Subcutaneous abdominal adipose tissue (tissue), 5 donors: Measurements from ENCODE around the gene LYZL1.

Source experiments
- H3K27ac ChIP-seq: one replicate; pipeline ENCODE4 v1.7.0; 2013; ENCODE audit warnings: low read depth, mild to moderate bottlenecking, inconsistent platforms, low read length, moderate library complexity
- H3K27me3 ChIP-seq, 5 donors: one replicate each; pipeline ENCODE4 v1.7.0; 2013; ENCODE audit warnings: low read length in 5 of 5, inconsistent platforms in 1 of 5; ENCODE audit not compliant: control insufficient read depth in 5 of 5, insufficient read depth in 4 of 5
- H3K36me3 ChIP-seq, 5 donors: one replicate each; pipeline ENCODE4 v1.7.0; 2013; ENCODE audit warnings: low read length in 5 of 5; ENCODE audit not compliant: control insufficient read depth in 5 of 5, insufficient read depth in 5 of 5
- H3K4me1 ChIP-seq, 5 donors: one replicate each; pipeline ENCODE4 v1.7.0; 2013; ENCODE audit warnings: low read length in 5 of 5, mild to moderate bottlenecking in 3 of 5, moderate library complexity in 1 of 5; ENCODE audit not compliant: control insufficient read depth in 5 of 5, insufficient read depth in 5 of 5
- H3K4me3 ChIP-seq, 5 donors: one replicate each; pipeline ENCODE4 v1.7.0; 2013; ENCODE audit warnings: low read length in 5 of 5, low read depth in 1 of 5
- H3K9ac ChIP-seq, 5 donors: one replicate each; pipeline ENCODE4 v1.7.0; 2013; ENCODE audit warnings: low read length in 5 of 5, mild to moderate bottlenecking in 4 of 5, moderate library complexity in 3 of 5
- H3K9me3 ChIP-seq, 5 donors: one replicate each; pipeline ENCODE4 v1.7.0; 2013; ENCODE audit warnings: low read length in 5 of 5; ENCODE audit not compliant: control insufficient read depth in 5 of 5
- donor health status: healthy.
- donor health status: healthy.
- donor health status: healthy.
- donor health status: healthy.
- donor health status: healthy.

Gene LYZL1

DNA sequence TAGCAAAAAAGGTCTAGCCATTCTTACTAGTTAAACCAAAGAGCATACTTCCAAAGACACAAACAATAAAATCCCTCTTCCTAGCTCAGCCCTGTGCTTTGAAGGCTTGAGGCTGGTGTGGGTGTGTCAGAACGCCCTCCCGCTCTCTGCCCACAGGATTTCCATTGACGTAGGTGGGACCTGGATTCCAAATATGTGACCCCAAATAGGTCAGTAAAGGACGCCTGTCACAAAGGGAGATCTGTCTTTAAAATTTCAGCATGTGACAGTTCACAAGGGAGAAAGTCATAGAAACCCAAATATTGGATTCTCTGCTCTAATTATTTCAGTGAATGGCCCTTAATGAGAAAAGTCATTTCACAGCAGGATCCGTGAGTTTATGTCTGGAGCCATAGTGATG is 39.9 kb upstream of the LYZL1 start:
- no peaks in the 10 kb centered on the region for H3K36me3 ChIP-seq
- no peak overlapping the region for H3K9ac ChIP-seq
- H3K4me3 ChIP-seq, result no peak overlapping the region
- peaks cover 5 to 15% (median 12%) of the 10 kb centered on the region in 5 donors for H3K4me1 ChIP-seq
- H3K27me3 ChIP-seq, result peaks cover 0 to 3% (median 0%) of the 10 kb centered on the region in 5 donors
- no peak overlapping the region for H3K27ac ChIP-seq
- H3K9me3 ChIP-seq, result no peaks in the 10 kb centered on the region

DNA sequence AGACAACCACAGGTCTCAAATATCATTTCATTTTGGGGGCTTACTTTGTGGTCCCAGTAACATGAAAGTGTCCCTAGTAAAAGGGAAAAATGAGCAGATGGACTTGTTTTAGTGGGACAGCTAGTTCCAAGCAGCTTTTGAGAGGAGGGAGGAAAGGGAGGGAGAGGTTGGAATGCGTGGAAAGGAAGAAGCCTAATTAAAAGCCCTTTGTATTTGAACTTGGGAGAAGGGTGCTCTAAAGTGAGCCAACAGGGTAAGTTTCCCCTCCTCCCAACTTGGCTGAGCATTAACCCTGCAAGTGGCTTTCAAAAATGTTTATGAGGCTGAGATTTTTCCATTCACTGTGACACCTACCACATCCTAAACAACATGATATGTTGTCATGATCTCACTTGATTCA is 38.8 kb upstream of the LYZL1 start:
- H3K4me1 ChIP-seq, result peaks cover 5 to 19% (median 15%) of the 10 kb centered on the region in 5 donors
- no peaks in the 10 kb centered on the region for H3K36me3 ChIP-seq
- peaks cover 0 to 3% (median 0%) of the 10 kb centered on the region in 5 donors for H3K27me3 ChIP-seq
- H3K27ac ChIP-seq, result no peak overlapping the region
- H3K4me3 ChIP-seq, result no peak overlapping the region
- no peaks in the 10 kb centered on the region for H3K9me3 ChIP-seq
- no peak overlapping the region for H3K9ac ChIP-seq

DNA sequence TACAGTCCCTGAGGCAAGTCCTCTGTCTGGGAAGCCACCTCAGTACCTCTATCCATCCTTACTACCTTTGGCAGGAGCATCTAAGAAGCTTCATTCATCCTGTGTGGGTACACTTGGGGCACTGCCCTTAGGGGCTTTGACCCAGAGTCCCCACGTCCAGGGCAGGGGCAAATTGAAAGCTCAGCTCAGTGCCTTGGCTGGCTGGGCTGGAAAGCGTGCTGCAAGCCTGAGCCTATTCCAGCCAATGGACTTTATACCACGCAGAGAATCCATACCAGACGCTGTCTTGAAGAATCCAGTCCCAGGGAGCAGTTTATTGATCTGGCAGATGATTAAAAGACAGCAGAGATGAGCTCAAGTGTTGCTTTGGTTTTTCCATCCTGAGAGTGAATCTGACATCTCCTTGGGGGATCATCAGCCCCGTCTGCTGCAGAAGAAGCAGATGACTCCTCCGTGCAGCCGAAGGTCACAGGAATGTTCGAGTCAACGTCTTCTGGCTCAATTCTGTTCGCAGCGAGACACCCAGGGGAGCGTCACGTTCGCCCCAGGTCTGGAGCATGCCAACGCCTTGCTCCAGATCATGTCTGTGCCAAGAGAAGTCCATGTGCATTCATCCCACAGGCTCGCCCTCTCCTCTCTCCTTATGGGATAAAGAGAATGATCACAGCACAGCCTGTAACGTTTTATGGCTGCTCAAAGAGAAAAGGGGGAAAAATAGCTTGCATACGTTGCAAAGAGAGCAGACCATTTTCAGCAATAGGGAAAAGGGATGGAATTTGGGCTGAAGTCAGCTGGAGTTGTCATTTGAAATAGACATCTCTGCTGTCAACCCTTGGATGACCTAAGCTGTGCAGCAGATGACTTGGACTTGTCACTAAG is 35.8 kb upstream of the LYZL1 start:
- Histone ChIP-seq H3K36me3 (no peaks in the 10 kb centered on the region), H3K27me3 (peaks cover 0 to 3% (median 0%) of the 10 kb centered on the region in 5 donors), H3K9ac (no peak overlapping the region), H3K27ac (no peak overlapping the region), H3K4me3 (peak overlapping the region in 3 of 5 donors; percentile 2 to 29 (median 27)), H3K9me3 (no peaks in the 10 kb centered on the region), H3K4me1 (peaks cover 5 to 36% (median 27%) of the 10 kb centered on the region in 5 donors)

DNA sequence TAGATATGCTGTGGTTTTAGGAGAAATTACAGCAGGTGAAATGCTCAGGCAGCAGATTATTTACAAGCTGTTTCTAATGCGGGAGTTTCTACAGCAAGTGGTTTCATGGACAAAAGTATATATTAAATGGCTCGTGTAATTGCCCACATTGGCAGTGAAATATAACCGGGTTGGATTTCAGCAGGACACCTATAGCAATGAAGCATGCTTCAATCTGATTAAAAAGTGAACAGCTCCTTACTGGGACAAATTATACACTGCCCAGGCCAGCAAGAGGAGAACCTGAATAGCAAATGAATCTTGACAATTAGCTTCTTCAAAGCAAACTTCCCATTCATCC is 35.2 kb upstream of the LYZL1 start:
- peaks cover 5 to 36% (median 27%) of the 10 kb centered on the region in 5 donors for H3K4me1 ChIP-seq
- H3K27ac ChIP-seq, result no peak overlapping the region
- no peaks in the 10 kb centered on the region for H3K36me3 ChIP-seq
- H3K9me3 ChIP-seq, result no peaks in the 10 kb centered on the region
- no peak overlapping the region for H3K9ac ChIP-seq
- H3K27me3 ChIP-seq, result peaks cover 0 to 3% (median 0%) of the 10 kb centered on the region in 5 donors
- H3K4me3 ChIP-seq, result peak overlapping the region in 1 of 5 donors; percentile 2

- Histone ChIP-seq H3K4me3 (no peak overlapping the region), H3K4me1 (peaks cover 5 to 36% (median 27%) of the 10 kb centered on the region in 5 donors), H3K27me3 (peaks cover 0 to 3% (median 0%) of the 10 kb centered on the region in 5 donors), H3K36me3 (no peaks in the 10 kb centered on the region), H3K27ac (no peak overlapping the region), H3K9ac (no peak overlapping the region), H3K9me3 (peaks cover 0 to under 1% (median 0%) of the 10 kb centered on the region in 5 donors)
Measured at GRCh38 chr10:29254123-29255046, 34.5 kb upstream of the LYZL1 start.

- Histone ChIP-seq H3K27me3 (peaks cover 0 to 3% (median 0%) of the 10 kb centered on the region in 5 donors), H3K27ac (no peak overlapping the region), H3K36me3 (no peaks in the 10 kb centered on the region), H3K9me3 (peaks cover 0 to 5% (median 0%) of the 10 kb centered on the region in 5 donors), H3K9ac (no peak overlapping the region), H3K4me3 (no peak overlapping the region), H3K4me1 (peaks cover 5 to 36% (median 27%) of the 10 kb centered on the region in 5 donors)
Measured at GRCh38 chr10:29255104-29255503, 33.8 kb upstream of the LYZL1 start.

GRCh38 chr10:29256019-29256418 is 32.9 kb upstream of the LYZL1 start:
- H3K36me3 ChIP-seq, result no peaks in the 10 kb centered on the region
- H3K9me3 ChIP-seq, result peaks cover 0 to 5% (median 0%) of the 10 kb centered on the region in 5 donors
- H3K27ac ChIP-seq, result peak overlapping the region; percentile 52
- no peak overlapping the region for H3K9ac ChIP-seq
- no peak overlapping the region for H3K4me3 ChIP-seq
- H3K4me1 ChIP-seq, result peaks cover 5 to 36% (median 27%) of the 10 kb centered on the region in 5 donors
- peaks cover 0 to 3% (median 0%) of the 10 kb centered on the region in 5 donors for H3K27me3 ChIP-seq

GRCh38 chr10:29256586-29256985 is 32.3 kb upstream of the LYZL1 start:
- H3K4me1 ChIP-seq, result peaks cover 5 to 36% (median 27%) of the 10 kb centered on the region in 5 donors
- H3K9ac ChIP-seq, result no peak overlapping the region
- H3K36me3 ChIP-seq, result no peaks in the 10 kb centered on the region
- H3K9me3 ChIP-seq, result peaks cover 0 to 5% (median 0%) of the 10 kb centered on the region in 5 donors
- peaks cover 0 to 3% (median 0%) of the 10 kb centered on the region in 5 donors for H3K27me3 ChIP-seq
- H3K4me3 ChIP-seq, result no peak overlapping the region
- peak overlapping the region; percentile 52 for H3K27ac ChIP-seq

- peaks cover 0 to 5% (median 0%) of the 10 kb centered on the region in 5 donors for H3K9me3 ChIP-seq
- no peak overlapping the region for H3K4me3 ChIP-seq
- H3K9ac ChIP-seq, result no peak overlapping the region
- no peaks in the 10 kb centered on the region for H3K36me3 ChIP-seq
- H3K4me1 ChIP-seq, result peaks cover 5 to 36% (median 27%) of the 10 kb centered on the region in 5 donors
- peaks cover 0 to 3% (median 0%) of the 10 kb centered on the region in 5 donors for H3K27me3 ChIP-seq
- H3K27ac ChIP-seq, result peak overlapping the region; percentile 52
Measured at GRCh38 chr10:29257106-29257783, 31.6 kb upstream of the LYZL1 start.
